ENCODE data around the gene CEP19.

The CEP19 gene

GRCh38 chr3:196684548-196685407, 27.3 kb downstream of the CEP19 start:
- peak; percentile 60 for DNase-seq

DNA sequence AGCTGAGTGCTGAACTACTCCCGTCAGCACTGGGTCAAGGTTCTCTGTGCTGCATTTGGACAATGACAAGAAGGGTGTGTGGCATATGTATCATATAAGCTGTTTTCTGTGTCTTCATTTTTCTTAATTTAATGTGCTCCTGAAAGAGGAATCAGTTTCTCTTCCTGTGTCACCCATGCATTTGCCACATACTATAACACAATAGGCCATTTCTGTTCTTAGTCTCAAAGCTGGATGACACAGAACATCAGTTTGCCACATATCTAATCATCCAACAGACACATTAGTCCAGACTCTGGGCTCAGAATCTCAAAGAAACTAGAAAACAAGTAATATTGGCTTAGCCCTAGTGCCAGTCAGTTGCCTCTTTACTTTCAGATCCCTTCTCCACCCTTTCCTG, 34.1 kb downstream of the CEP19 start:
- in situ Hi-C loops (cut with HindIII; ENCODE audit: low pct_ligation_motif_present, low sequenced_read_pairs), result no loop called here
- H3K27ac ChIP-seq, result no peak overlapping the region
- TF ChIP-seq CTCF (IDR thresholded peaks at IDR 0.05; ENCODE audit: low read depth, low read length, missing control alignments), result no peak
- H3K27me3 ChIP-seq (replicated peaks), result peaks cover 4% of the 10 kb centered on the region
- H3K36me3 ChIP-seq (replicated peaks), result no peaks in the 10 kb centered on the region
- no peak for DNase-seq
- no peak overlapping the region for H3K4me3 ChIP-seq (ENCODE audit: low read depth, low read length)

More at GRCh38 chr3:196684548-196685407, 27.3 kb downstream of the CEP19 start:
- peak; percentile 84 for TF ChIP-seq CTCF (IDR thresholded peaks at IDR 0.05; ENCODE audit: low read depth, low read length, missing control alignments)
- in situ Hi-C loops (cut with HindIII; ENCODE audit: low pct_ligation_motif_present, low sequenced_read_pairs), result no loop called here
- Histone ChIP-seq H3K27me3 (replicated peaks) (no peaks in the 10 kb centered on the region), H3K4me3 (ENCODE audit: low read depth, low read length) (no peak overlapping the region), H3K36me3 (replicated peaks) (no peaks in the 10 kb centered on the region), H3K27ac (no peak overlapping the region)

DNA sequence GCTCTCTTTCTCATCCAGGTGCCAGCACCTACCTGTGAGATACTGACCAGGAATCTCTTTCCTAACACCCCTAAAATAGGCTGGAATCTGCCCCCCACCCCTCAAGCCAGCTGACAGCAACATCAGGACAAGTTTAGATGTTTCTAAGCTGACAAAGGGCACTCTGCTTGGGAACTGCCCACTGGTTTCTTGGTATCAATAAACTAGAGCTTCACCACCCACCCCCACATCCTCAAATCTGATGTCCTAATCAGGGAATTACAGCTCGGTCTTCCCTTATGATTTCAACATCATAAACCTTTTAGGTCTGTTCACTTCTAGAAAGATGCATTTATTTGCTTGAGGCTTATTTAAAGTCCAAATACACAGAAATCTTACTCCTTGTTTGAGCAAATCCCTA, 34.7 kb downstream of the CEP19 start:
- Histone ChIP-seq H3K27ac (no peak overlapping the region), H3K27me3 (replicated peaks) (peaks cover 4% of the 10 kb centered on the region), H3K36me3 (replicated peaks) (no peaks in the 10 kb centered on the region), H3K4me3 (ENCODE audit: low read depth, low read length) (no peak overlapping the region)
- TF ChIP-seq CTCF (IDR thresholded peaks at IDR 0.05; ENCODE audit: low read depth, low read length, missing control alignments), result no peak
- in situ Hi-C loops (cut with HindIII; ENCODE audit: low pct_ligation_motif_present, low sequenced_read_pairs), result no loop called here
- no peak for DNase-seq

DNA sequence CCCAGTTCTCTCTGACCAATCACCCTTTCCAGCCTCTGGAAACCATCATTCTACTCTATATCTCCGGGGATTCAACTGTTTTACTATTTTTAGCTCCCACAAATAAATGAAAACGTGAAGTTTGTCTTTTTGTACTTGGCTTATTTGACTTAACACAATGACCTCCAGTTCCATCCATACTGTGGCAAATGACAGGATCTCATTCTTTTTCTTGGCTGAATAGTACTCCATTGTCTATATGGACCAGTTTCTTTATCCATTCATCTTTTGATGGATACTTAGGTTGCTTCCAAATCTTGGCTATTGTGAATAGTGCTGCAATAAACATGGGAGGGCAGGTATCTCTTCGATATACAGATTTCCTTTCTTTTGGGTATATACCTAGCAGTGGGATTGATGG, 38.4 kb downstream of the CEP19 start:
- Histone ChIP-seq H3K36me3 (replicated peaks) (no peaks in the 10 kb centered on the region), H3K27me3 (replicated peaks) (peaks cover 4% of the 10 kb centered on the region), H3K27ac (no peak overlapping the region), H3K4me3 (ENCODE audit: low read depth, low read length) (no peak overlapping the region)
- in situ Hi-C loops (cut with HindIII; ENCODE audit: low pct_ligation_motif_present, low sequenced_read_pairs), result no loop called here
- no peak for DNase-seq
- TF ChIP-seq CTCF (IDR thresholded peaks at IDR 0.05; ENCODE audit: low read depth, low read length, missing control alignments), result no peak

GRCh38 chr3:196670339-196670738, 41.7 kb downstream of the CEP19 start:
- in situ Hi-C loops (cut with HindIII; ENCODE audit: low pct_ligation_motif_present, low sequenced_read_pairs), result no loop called here
- no peak overlapping the region for H3K27ac ChIP-seq
- H3K4me3 ChIP-seq (ENCODE audit: low read depth, low read length), result no peak overlapping the region
- no peaks in the 10 kb centered on the region for H3K36me3 ChIP-seq (replicated peaks)
- no peaks in the 10 kb centered on the region for H3K27me3 ChIP-seq (replicated peaks)
- DNase-seq, result no peak
- no peak for TF ChIP-seq CTCF (IDR thresholded peaks at IDR 0.05; ENCODE audit: low read depth, low read length, missing control alignments)
